Omental fat pad (tissue), 4 donors: ENCODE data around the gene IL1R1. TPM values are rescaled to one million over a fixed set of nuclear protein-coding genes. Genes with fewer than 3 reads are reported as not detected.

ENCODE experiments used
- ATAC-seq: fragments of 150-250 bp; one replicate; pipeline ENCODE4 v1.9.1; 2016; ENCODE audit warnings: mild to moderate bottlenecking, moderate library complexity; ENCODE audit not compliant: low FRiP score
- DNase-seq: peaks from one replicate; pipeline ENCODE4 v3.0.0-alpha.2; 2019; ENCODE audit warnings: low spot score
- CTCF ChIP-seq, 3 donors: fragments of 450-650 bp; IDR thresholded peaks; one replicate each; pipeline ENCODE4 v1.5.1; 2016 to 2017; ENCODE audit warnings: antibody characterized with exemption in 3 of 3, mild to moderate bottlenecking in 3 of 3, moderate library complexity in 2 of 3
- total RNA-seq, 4 donors: library from RNA; depleted of rRNA; stranded (reverse); fragments of >200 nt; gene quantifications; one replicate each; pipeline ENCODE4 v1.1.0, GENCODE V29; 2016

The IL1R1 gene
- total RNA-seq, 4 donors from 2014 or later = 167 to 541 (median 270) TPM

- DNase-seq (no peak), ATAC-seq (peak; percentile 4)
- TF ChIP-seq CTCF (IDR thresholded peaks at IDR 0.05) = no peak
Measured at GRCh38 chr2:102181919-102182635, 39.5 kb downstream of the IL1R1 start.

- TF ChIP-seq CTCF (IDR thresholded peaks at IDR 0.05) = no peak
- ATAC-seq (no peak), DNase-seq (no peak)
Measured at GRCh38 chr2:102184018-102184417, 41.5 kb downstream of the IL1R1 start.

GRCh38 chr2:102184568-102184967 is 42.0 kb downstream of the IL1R1 start:
- ATAC-seq (no peak), DNase-seq (no peak)
- TF ChIP-seq CTCF (IDR thresholded peaks at IDR 0.05) = no peak

GRCh38 chr2:102185347-102185746 is 42.8 kb downstream of the IL1R1 start:
- no peak for DNase-seq
- ATAC-seq = no peak
- peak in 1 of 3 donors; percentile 14 for TF ChIP-seq CTCF (IDR thresholded peaks at IDR 0.05)

- DNase-seq (no peak), ATAC-seq (peak; percentile 30)
- no peak for TF ChIP-seq CTCF (IDR thresholded peaks at IDR 0.05)
Measured at GRCh38 chr2:102186791-102187495, 44.4 kb downstream of the IL1R1 start, which contains the start of gene IL1RL2. IL1RL2 (plus strand) TSS chr2:102187023; CDS start chr2:102187868, 845 bp downstream.

- DNase-seq (peak; percentile 42), ATAC-seq (peak; percentile 76)
- no peak for TF ChIP-seq CTCF (IDR thresholded peaks at IDR 0.05)
Measured at GRCh38 chr2:102187496-102188150, 45.1 kb downstream of the IL1R1 start.
